ENCODE results near the gene EBPL.

- TF ChIP-seq EZH2 (IDR thresholded peaks at IDR 0.05; ENCODE audit: insufficient read depth, poor library complexity, severe bottlenecking) (no peak), EZH2phosphoT487 (IDR thresholded peaks at IDR 0.05; ENCODE audit: insufficient read depth, low read depth) (no peak)
Observed at GRCh38 chr13:49635599-49636433, 55.5 kb downstream of the EBPL start.

Measured in GM23248 (cell line).